ENCODE results near the gene KLHL12. TPM values are rescaled to one million over a fixed set of nuclear protein-coding genes. Genes with fewer than 3 reads are reported as not detected.

KLHL12 gene
- total RNA-seq, 1 donor from 2014 or later, result 34.1 TPM

GRCh38 chr1:202961220-202961880 lies 34.3 kb upstream of the KLHL12 start:
- Mint-ChIP-seq H3K36me3 (ENCODE audit: insufficient read depth) (peaks cover 6% of the 10 kb centered on the region), H3K4me1 (ENCODE audit: low read depth) (peaks cover 19% of the 10 kb centered on the region), H3K27ac (no peak overlapping the region), H3K27me3 (no peaks in the 10 kb centered on the region), H3K4me3 (ENCODE audit: low read depth) (no peak overlapping the region), H3K9me3 (ENCODE audit: low read depth) (no peaks in the 10 kb centered on the region)
- DNase-seq (ENCODE audit: low spot score, unreplicated experiment), result no peak
- TF ChIP-seq CTCF (IDR thresholded peaks at IDR 0.05; ENCODE audit: unreplicated experiment), result no peak

- H3K27me3 Mint-ChIP-seq, result no peaks in the 10 kb centered on the region
These were observed 32.2 kb upstream of the KLHL12 start for GRCh38 chr1:202959276-202959620.

GRCh38 chr1:202958544-202959275 lies 31.7 kb upstream of the KLHL12 start:
- H3K36me3 Mint-ChIP-seq (ENCODE audit: insufficient read depth), result peaks cover 7% of the 10 kb centered on the region
- no peaks in the 10 kb centered on the region for H3K27me3 Mint-ChIP-seq
- no peaks in the 10 kb centered on the region for H3K9me3 Mint-ChIP-seq (ENCODE audit: low read depth)
- H3K27ac Mint-ChIP-seq, result peak overlapping the region; percentile 96
- DNase-seq (ENCODE audit: low spot score, unreplicated experiment), result no peak
- H3K4me3 Mint-ChIP-seq (ENCODE audit: low read depth), result peak overlapping the region; percentile 80
- TF ChIP-seq CTCF (IDR thresholded peaks at IDR 0.05; ENCODE audit: unreplicated experiment), result no peak
- H3K4me1 Mint-ChIP-seq (ENCODE audit: low read depth), result peaks cover 19% of the 10 kb centered on the region

More at GRCh38 chr1:202959276-202959620, 32.2 kb upstream of the KLHL12 start:
- no peak overlapping the region for H3K4me3 Mint-ChIP-seq (ENCODE audit: low read depth)
- TF ChIP-seq CTCF (IDR thresholded peaks at IDR 0.05; ENCODE audit: unreplicated experiment), result no peak
- peaks cover 7% of the 10 kb centered on the region for H3K36me3 Mint-ChIP-seq (ENCODE audit: insufficient read depth)
- DNase-seq (ENCODE audit: low spot score, unreplicated experiment), result no peak
- peaks cover 19% of the 10 kb centered on the region for H3K4me1 Mint-ChIP-seq (ENCODE audit: low read depth)
- H3K27ac Mint-ChIP-seq, result no peak overlapping the region
- no peaks in the 10 kb centered on the region for H3K9me3 Mint-ChIP-seq (ENCODE audit: low read depth)

- peaks cover 19% of the 10 kb centered on the region for H3K4me1 Mint-ChIP-seq (ENCODE audit: low read depth)
- H3K36me3 Mint-ChIP-seq (ENCODE audit: insufficient read depth), result peaks cover 4% of the 10 kb centered on the region
- peak; percentile 44 for TF ChIP-seq CTCF (IDR thresholded peaks at IDR 0.05; ENCODE audit: unreplicated experiment)
- no peaks in the 10 kb centered on the region for H3K9me3 Mint-ChIP-seq (ENCODE audit: low read depth)
- DNase-seq (ENCODE audit: low spot score, unreplicated experiment), result peak; percentile 86
- no peaks in the 10 kb centered on the region for H3K27me3 Mint-ChIP-seq
- peak within 1 kb of the TSS; percentile 80 for H3K4me3 Mint-ChIP-seq (ENCODE audit: low read depth)
- H3K27ac Mint-ChIP-seq, result peak within 1 kb of the TSS; percentile 96
These were observed 30.9 kb upstream of the KLHL12 start, which contains the start of gene ADIPOR1 for GRCh38 chr1:202957733-202958543. ADIPOR1 (minus strand) TSS chr1:202958312; CDS start chr1:202951070, 7,242 bp downstream.

- no peak for DNase-seq (ENCODE audit: low spot score, unreplicated experiment)
- no peak for TF ChIP-seq CTCF (IDR thresholded peaks at IDR 0.05; ENCODE audit: unreplicated experiment)
- H3K9me3 Mint-ChIP-seq (ENCODE audit: low read depth), result no peaks in the 10 kb centered on the region
- peak overlapping the region; percentile 84 for H3K27ac Mint-ChIP-seq
- peaks cover 2% of the 10 kb centered on the region for H3K36me3 Mint-ChIP-seq (ENCODE audit: insufficient read depth)
- peaks cover 19% of the 10 kb centered on the region for H3K4me1 Mint-ChIP-seq (ENCODE audit: low read depth)
- H3K27me3 Mint-ChIP-seq, result no peaks in the 10 kb centered on the region
- peak overlapping the region; percentile 80 for H3K4me3 Mint-ChIP-seq (ENCODE audit: low read depth)
These were observed 29.9 kb upstream of the KLHL12 start for GRCh38 chr1:202956969-202957368.
